Keratinocyte (primary cell): ENCODE data around the gene AGAP1. TPM values are rescaled to one million over a fixed set of nuclear protein-coding genes. Genes with fewer than 3 reads are reported as not detected.

ENCODE experiments used
- DNase-seq: peaks from one replicate; pipeline ENCODE4 v3.0.0-alpha.2; 2011; ENCODE audit warnings: low read depth, missing footprints, low spot score
- FAIRE-seq: peaks from 2 replicates; lab custom pipeline; 2011; peaks lifted over from hg19 to GRCh38; lab: Jason Lieb, UNC
- H2AFZ ChIP-seq: 2 replicates; pipeline ENCODE4 v1.6.0; 2012; ENCODE audit warnings: low read length, control low read depth, inconsistent platforms; ENCODE audit not compliant: control insufficient read depth
- H3K27ac ChIP-seq: 2 replicates; pipeline ENCODE4 v1.5.1; 2011; ENCODE audit warnings: low read length; ENCODE audit not compliant: control insufficient read depth, insufficient read depth
- H3K27me3 ChIP-seq: 3 replicates; pipeline ENCODE4 v1.6.0; 2011; ENCODE audit warnings: low read length; ENCODE audit not compliant: control insufficient read depth, insufficient read depth; ENCODE audit errors: extremely low read depth
- H3K36me3 ChIP-seq, 2 experiments: 2 replicates in 1 of 2; 3 replicates in 1 of 2; pipeline ENCODE4 v1.5.1; 2011; ENCODE audit warnings: low read length in 2 of 2, mild to moderate bottlenecking in 1 of 2; ENCODE audit not compliant: control insufficient read depth in 2 of 2, insufficient read depth in 2 of 2; ENCODE audit errors: extremely low read depth in 1 of 2
- H3K4me1 ChIP-seq: 3 replicates; pipeline ENCODE4 v1.5.1; 2011; ENCODE audit warnings: low read length; ENCODE audit not compliant: control insufficient read depth, insufficient read depth; ENCODE audit errors: extremely low read depth
- H3K4me2 ChIP-seq: 3 replicates; pipeline ENCODE4 v1.6.0; 2011; ENCODE audit warnings: low read depth, low read length; ENCODE audit not compliant: control insufficient read depth, insufficient read depth; ENCODE audit errors: extremely low read depth
- H3K4me3 ChIP-seq, 3 experiments: fragments of 200-600 bp in 1 of 3; sonication (generic) in 1 of 3; 2 replicates in 2 of 3; 3 replicates in 1 of 3; pipeline ENCODE4 v1.5.1; 2011 to 2016; ENCODE audit warnings: low read length in 3 of 3, mild to moderate bottlenecking in 3 of 3, control low read depth in 2 of 3, inconsistent platforms in 1 of 3, low read depth in 1 of 3, mixed read lengths in 1 of 3, mixed run types in 1 of 3, moderate library complexity in 1 of 3; ENCODE audit not compliant: control insufficient read depth in 2 of 3, insufficient read depth in 2 of 3; ENCODE audit errors: extremely low read depth in 1 of 3
- H3K79me2 ChIP-seq: 2 replicates; pipeline ENCODE4 v1.6.0; 2012; ENCODE audit warnings: low read length; ENCODE audit not compliant: control insufficient read depth, insufficient read depth
- H3K9ac ChIP-seq: 3 replicates; pipeline ENCODE4 v1.6.0; 2011; ENCODE audit warnings: low read length; ENCODE audit not compliant: control insufficient read depth, insufficient read depth; ENCODE audit errors: extremely low read depth
- H3K9me1 ChIP-seq: 3 replicates; pipeline ENCODE4 v1.6.0; 2011; ENCODE audit warnings: low read length; ENCODE audit not compliant: control insufficient read depth, insufficient read depth; ENCODE audit errors: extremely low read depth
- H3K9me3 ChIP-seq: 2 replicates; pipeline ENCODE4 v1.5.1; 2012; ENCODE audit warnings: low read depth, low read length; ENCODE audit not compliant: control insufficient read depth
- H4K20me1 ChIP-seq: 3 replicates; pipeline ENCODE4 v1.6.0; 2011; ENCODE audit warnings: low read length; ENCODE audit not compliant: control insufficient read depth, insufficient read depth; ENCODE audit errors: extremely low read depth
- CTCF ChIP-seq, 3 experiments: IDR thresholded peaks in 1 of 3; conservative IDR thresholded peaks in 1 of 3; optimal IDR thresholded peaks in 1 of 3; 2 replicates in 2 of 3; 3 replicates in 1 of 3; pipeline versions ENCODE3 to v1.5.1; 2011; ENCODE audit warnings: low read length in 3 of 3, mild to moderate bottlenecking in 3 of 3, moderate library complexity in 2 of 3, control low read depth in 1 of 3, inconsistent platforms in 1 of 3; ENCODE audit not compliant: insufficient read depth in 2 of 3; ENCODE audit errors: extremely low read depth in 1 of 3
- EZH2 ChIP-seq: IDR thresholded peaks from one replicate; pipeline ENCODE4 v1.6.1; 2012; ENCODE audit warnings: inconsistent platforms, mild to moderate bottlenecking, low read length, moderate library complexity
- dilution Hi-C: fragments of 300-500 bp; cut with MboI; formaldehyde crosslinking; loops from one replicate; pipeline ENCODE4 v1.7.0; 2020; ENCODE audit warnings: low sequenced_read_pairs; ENCODE audit not compliant: extremely low pct_ligation_motif_present
- polyA plus RNA-seq, 5 experiments: library from polyadenylated mRNA; depleted of rRNA in 3 of 5; stranded (reverse) in 3 of 5; stranded (forward) in 1 of 5; unstranded in 1 of 5; fragments of >200 nt; gene quantifications; 1 replicate in 1 of 5; 2 replicates in 3 of 5; 3 replicates in 1 of 5; pipeline versions ENCODE4 v1.2.1 to v1.2.3, GENCODE V29; 2011 to 2012; ENCODE audit warnings: missing spikeins in 2 of 5, low read depth in 1 of 5, low replicate concordance in 1 of 5

Gene AGAP1
- polyA plus RNA-seq, 1 donor (not counting 4 experiments of a cell fraction or from before 2014, with no cell fraction given) = 12.6 TPM

DNA sequence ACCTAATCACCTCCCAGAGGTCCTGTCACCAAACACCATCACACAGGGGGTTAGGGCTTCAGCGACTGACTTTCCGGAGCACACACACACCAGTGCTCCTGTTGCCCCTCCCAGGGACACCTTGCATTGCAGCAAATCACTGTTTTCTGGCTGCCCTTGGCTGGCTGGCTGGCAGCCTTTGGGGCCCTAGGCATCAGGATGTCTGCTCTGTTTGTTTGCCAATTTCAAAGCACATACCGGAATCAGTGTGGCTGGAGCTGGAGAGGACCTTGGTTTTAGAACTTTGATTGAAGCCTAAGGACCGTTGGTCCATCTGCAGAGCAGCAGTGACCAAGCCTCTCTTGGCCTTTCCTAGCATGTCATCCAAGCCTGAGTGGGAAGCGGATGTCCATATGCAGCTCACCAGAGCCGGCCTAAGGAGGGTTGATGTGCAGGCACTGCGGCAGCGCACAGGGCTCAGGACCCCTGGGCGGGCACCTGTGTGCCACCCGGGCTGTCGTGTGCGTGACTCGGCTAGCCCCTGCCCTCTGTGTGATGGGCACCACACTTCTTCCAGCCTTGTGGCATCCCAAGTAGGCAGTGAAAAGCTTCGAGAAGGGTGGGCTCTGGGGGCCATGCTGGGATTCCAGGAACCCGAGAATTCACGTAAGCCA is 612.2 kb downstream of the AGAP1 start:
- Histone ChIP-seq H3K9me3 (no peaks in the 10 kb centered on the region), H3K79me2 (no peaks in the 10 kb centered on the region), H3K9ac (no peak overlapping the region), H3K27me3 (no peaks in the 10 kb centered on the region), H2AFZ (no peak overlapping the region), H3K27ac (no peak overlapping the region), H3K4me2 (no peak overlapping the region), H3K4me1 (no peaks in the 10 kb centered on the region), H4K20me1 (no peaks in the 10 kb centered on the region), H3K9me1 (no peaks in the 10 kb centered on the region), H3K36me3 (no peaks in the 10 kb centered on the region), H3K4me3 (no peak overlapping the region)
- DNase-seq = no peak
- no peak for FAIRE-seq
- dilution Hi-C loops = no loop called here
- TF ChIP-seq CTCF (optimal IDR thresholded peaks at IDR 0.05 in 1 of 3, IDR thresholded peaks at IDR 0.05 in 1 of 3, conservative IDR thresholded peaks at IDR 0.05 in 1 of 3; ENCODE audit: extremely low read depth in 1 of 3, insufficient read depth in 2 of 3, low read length in 3 of 3) = no peak
- TF ChIP-seq EZH2 = no peak

GRCh38 chr2:236106761-236107160 is 612.9 kb downstream of the AGAP1 start:
- Histone ChIP-seq H3K4me1 (no peaks in the 10 kb centered on the region), H3K36me3 (no peaks in the 10 kb centered on the region), H3K9ac (no peak overlapping the region), H3K27me3 (no peaks in the 10 kb centered on the region), H2AFZ (no peak overlapping the region), H3K27ac (no peak overlapping the region), H4K20me1 (no peaks in the 10 kb centered on the region), H3K4me2 (no peak overlapping the region), H3K9me3 (no peaks in the 10 kb centered on the region), H3K79me2 (no peaks in the 10 kb centered on the region), H3K9me1 (no peaks in the 10 kb centered on the region), H3K4me3 (no peak overlapping the region)
- TF ChIP-seq CTCF (optimal IDR thresholded peaks at IDR 0.05 in 1 of 3, IDR thresholded peaks at IDR 0.05 in 1 of 3, conservative IDR thresholded peaks at IDR 0.05 in 1 of 3; ENCODE audit: extremely low read depth in 1 of 3, insufficient read depth in 2 of 3, low read length in 3 of 3) = no peak
- TF ChIP-seq EZH2 = no peak
- FAIRE-seq (no peak), DNase-seq (no peak)
- dilution Hi-C loops = no loop called here
